Measurements from ENCODE around the gene CCNI2.

Gene CCNI2

DNA sequence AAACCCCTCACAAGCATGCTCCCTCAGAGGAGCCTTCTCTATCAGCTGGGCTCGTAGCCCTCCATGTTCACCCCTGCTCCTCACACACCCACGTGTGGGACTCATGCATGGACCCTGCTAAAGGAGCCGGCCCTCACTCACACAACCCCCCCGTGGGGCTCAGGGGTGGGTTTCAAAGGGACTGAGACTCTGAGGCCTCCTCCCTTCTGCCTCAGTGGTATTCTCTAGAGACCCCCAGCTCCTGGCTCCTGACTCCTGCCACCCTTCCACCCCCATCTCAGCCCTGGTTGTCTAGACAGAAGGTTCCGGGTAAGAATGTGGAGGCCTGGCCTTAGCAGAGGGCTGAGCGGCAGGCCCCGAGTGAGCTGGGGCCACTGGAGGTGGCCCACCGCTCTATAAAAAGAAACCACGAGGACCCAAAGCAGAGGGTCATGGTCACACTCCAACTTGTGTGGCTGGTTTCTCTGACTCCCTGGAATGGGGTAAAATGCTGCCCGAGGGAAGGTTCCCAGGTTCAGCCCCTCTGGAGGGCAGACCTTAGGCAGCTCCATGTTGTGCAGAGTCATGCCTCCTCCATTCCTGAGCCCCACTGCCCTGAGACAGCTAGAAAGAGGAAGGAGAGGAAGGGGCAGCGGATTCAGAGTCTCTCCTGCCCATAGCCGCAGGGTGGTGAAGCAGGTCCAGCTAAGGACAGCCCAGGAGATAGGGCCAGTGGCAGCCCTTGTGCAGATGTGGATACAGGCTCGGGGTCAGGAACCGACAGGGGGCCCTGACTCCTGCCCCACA lies 19.0 kb downstream of the CCNI2 start:
- DNase-seq: no peak

DNA sequence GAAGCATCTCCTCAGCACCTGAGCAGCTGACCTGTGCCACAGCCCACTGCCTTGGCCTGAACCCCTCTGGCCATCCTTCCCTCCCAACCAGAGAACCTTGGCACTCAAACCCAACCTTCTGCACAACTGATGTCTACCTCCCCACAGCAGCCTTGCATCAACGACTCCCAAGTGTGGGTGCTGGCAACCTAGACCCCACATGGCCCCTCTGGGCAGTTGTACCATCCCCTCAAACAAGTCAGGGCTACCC lies 19.5 kb downstream of the CCNI2 start:
- no peak for DNase-seq

DNA sequence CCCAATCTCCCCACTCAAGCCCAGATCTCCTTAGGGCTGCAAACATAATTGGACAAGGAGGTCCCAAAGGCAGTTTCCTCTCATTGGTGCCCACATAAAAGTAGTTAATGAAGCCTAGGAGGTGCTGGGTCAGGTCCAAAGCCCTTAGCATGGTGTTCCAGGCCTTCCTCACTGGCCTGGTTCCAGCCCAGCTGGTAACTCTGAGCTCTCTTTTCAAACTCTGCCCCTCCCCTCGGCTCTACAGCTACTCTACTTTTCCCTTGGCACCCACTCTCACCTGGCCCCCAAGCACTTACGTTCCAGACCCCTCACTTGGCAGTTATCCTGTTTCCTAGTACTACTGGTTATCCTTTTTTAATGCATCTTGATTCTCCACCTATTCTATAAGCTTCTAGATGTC lies 19.9 kb downstream of the CCNI2 start:
- DNase-seq: no peak

DNA sequence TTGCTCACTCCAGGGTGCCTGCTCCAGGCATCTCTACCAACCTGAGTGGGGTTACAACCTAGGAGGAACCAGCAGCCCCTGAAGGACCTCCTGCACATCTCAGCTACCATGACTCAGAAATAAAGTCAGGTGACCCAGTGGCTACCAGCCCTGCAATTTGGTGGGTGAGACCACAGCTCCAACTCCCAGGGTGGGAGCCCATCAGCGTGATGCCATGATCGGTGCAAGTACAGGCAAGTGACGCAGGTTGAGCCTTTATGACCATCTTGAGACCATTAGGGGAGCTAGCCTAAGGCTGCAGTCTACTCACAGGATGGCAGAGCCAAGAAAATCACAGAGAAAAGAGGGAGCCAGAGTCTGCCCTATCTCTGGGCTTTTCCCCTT lies 21.3 kb downstream of the CCNI2 start:
- DNase-seq: no peak

DNA sequence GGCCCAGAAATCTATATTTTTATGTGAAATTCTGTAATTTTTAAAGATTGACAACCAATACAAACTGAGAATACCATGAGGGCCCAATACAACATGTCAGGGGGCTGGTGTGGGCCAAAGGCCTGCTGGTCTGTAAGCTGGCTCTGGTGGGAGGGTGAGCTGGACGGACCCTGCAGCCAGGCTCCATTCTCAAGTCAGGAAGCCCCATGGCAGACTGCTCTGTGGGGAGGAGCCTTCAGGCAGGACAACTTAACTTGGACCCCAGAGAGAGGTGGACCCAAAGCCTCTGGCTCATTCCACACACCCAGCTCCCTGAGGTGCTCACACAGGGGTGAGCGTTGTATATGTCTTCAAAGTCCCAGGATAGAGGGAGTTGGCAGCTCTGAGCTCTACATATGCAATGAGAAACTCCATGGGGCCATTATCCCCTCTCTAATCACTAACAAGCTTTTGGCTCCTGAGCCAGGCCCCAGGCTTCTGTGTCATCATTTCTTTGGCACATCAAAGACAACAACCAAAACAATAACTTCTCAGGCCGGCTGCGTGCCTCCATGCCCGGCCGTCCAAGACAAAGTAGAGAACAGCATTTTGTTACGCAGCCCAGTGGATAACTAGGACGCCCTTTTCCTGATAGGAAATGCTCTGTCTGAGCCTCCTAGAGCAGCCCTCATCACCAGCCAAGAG lies 23.4 kb downstream of the CCNI2 start:
- no peak for DNase-seq

DNA sequence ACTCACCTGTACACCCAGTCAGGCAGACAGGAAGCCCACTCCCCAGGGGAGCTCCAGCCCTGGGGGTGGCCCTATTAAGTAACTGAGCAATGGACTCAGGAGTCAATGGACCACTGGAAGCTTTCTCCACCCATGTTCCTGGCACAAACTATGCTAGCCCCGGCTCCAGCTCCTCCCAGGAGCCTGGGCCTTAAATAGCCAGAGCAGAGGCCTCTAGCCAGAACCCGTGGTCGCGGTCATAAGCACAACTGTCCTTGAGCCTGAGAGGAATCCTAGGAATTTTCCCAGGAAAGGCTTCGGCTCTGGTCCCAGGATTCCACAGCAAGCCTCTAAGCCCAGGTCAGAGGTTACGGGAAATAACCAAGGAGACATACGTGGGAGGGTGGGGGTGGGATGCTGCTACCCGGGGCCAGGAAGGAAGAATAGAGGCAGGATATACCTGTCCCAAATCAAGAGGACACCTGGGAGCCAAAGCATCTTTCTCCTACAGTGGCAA lies 24.3 kb downstream of the CCNI2 start:
- DNase-seq: no peak

DNA sequence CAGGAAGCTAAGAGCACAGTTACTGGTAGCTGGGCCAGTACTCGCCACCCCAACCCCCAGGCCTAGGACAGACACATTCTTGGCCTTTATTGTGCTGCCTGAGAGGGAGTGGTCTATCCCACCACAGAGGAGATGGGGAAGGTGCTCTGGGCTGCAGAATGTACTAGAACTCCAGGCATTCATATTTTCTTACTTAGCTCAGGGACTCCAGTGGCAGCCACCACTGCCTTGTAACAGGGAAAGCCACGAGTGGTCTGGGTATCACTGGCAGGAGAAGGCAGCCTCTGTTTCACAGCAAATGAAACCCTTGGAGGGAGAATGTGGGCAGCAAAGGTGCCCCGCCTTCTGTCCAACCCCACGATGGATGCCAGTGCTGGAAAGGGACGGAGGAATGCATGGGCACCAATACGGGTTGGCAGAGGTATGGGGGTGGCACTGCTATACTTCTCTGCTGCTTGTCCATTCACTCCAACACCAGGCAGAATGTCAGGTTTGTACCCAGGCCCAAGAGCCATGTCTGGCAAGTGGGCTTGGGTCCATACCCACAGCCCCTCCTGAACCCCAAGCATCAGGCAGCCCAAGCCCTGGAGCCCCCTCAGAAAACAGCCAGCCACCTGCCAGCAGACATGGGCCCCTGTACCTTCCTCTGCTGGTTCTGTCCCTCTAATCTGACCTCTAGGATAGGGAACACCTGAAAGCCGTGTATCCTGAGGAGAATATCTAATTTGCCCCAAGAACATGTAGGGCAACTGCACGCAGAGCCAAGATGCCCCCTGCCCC lies 25.3 kb downstream of the CCNI2 start:
- no peak for DNase-seq

DNA sequence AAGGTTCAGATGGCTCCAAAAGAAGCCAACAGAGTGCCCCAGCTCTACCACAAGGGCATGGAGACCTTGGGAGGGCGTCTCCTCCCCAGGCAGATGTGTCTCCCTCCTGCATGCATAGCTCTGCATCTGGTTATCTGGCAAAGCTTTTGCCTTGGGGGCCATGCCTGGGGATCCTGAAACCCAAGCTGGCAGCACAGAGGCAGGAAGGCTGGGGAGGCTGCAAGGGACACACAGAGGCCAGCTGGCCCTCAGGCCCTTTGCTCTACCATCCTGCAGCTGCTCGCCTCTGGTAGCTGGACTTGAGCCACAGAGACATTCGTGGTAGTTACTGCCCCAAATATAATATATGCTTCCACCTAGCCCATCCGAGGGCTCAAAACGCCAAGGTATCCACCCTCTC lies 25.9 kb downstream of the CCNI2 start:
- no peak for DNase-seq

DNA sequence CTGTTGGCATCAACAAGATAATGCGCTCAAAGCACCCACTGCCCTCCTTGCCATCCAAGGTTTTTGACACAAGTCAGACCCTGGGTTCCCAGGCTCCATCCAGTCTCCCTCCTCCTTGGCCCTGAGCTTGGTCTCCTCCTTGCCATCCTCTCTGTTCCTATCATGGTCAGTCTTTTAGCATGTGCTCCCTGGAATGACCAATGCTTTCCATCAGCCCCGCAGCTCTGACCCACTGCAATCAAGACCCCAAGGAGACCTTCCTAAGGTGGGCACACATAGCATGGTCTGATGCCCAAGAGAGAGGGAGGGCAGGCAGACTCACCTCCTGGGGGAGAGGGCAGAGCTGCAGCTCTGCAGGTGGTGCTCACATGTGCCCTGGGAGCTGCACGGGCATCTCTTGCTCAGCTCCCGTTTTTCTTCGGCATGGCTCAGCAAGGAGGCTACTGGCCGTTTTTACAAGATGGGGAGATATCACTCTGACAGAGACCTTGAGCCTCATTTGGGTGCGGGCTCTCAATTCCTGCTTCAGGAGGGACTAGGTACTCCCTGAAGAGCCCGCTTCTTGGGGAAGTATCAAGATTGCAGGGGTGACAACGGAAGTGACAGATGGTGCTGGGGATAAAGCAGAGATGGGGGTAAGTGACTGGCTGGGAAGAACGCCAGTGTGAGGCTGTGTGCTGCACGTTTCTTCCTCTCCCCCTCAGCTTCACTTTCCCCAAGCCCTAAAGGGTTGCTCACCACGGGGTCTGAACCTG lies 26.6 kb downstream of the CCNI2 start:
- DNase-seq: no peak

DNA sequence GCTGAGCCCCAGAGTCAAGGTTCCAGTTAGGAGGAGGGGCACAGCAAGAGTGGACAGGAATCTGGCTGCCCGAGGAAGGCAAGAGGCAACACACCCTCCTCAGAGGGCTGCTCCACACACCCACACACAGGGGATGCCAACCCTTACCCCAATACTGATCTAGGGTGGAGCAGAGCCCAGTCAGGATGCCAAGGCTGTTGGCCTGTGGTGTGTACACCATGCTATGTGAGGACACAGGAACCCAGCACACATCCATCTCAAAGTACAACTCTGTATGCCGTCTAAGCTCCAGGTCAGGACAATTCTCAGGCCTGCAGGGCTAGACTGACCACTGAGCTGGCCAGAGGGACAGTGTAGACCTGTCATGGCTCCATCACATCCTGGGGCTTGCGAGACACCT lies 27.2 kb downstream of the CCNI2 start:
- DNase-seq: no peak

DNA sequence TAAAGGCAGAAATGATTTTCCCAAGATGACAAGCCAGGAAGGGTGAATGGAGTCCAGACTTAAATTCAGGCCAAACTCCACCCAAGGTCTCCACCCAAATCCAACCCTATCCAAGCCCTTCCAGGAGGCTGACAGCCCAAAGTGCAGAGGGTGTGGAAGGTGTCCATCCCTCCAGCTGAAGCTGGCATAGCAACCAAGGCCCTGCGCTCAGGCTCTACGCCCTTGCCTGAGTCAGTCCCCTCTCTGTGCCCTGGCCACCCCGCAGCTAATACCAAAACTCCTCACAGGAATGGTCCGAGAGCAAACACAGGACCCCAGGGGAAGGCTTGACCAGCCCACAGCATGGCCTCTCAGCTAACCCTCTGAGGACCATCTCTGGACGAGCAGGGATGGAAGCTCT lies 27.7 kb downstream of the CCNI2 start:
- DNase-seq: no peak

DNA sequence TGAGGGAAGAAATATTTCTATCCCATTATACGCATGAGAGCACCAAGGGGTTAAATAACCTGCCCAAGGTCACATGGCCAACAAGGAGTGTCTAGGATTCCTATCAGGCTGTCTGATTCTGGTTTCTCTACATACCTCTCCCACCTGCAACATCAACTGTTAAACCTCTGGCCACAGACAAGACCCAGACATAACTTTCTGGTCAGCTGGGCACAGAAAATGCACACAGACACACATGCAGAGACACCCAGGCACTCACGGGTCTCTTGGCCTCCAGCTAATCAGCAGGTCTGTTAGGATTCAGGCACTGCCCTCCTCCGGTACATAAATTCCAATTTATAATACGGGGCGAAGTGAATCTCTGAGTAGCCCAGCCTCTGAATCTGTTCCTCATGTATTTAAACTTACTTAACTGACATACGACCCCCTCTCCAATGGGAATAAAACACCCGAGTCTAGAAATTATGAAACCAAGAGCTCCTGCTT lies 28.3 kb downstream of the CCNI2 start:
- DNase-seq: no peak

DNA sequence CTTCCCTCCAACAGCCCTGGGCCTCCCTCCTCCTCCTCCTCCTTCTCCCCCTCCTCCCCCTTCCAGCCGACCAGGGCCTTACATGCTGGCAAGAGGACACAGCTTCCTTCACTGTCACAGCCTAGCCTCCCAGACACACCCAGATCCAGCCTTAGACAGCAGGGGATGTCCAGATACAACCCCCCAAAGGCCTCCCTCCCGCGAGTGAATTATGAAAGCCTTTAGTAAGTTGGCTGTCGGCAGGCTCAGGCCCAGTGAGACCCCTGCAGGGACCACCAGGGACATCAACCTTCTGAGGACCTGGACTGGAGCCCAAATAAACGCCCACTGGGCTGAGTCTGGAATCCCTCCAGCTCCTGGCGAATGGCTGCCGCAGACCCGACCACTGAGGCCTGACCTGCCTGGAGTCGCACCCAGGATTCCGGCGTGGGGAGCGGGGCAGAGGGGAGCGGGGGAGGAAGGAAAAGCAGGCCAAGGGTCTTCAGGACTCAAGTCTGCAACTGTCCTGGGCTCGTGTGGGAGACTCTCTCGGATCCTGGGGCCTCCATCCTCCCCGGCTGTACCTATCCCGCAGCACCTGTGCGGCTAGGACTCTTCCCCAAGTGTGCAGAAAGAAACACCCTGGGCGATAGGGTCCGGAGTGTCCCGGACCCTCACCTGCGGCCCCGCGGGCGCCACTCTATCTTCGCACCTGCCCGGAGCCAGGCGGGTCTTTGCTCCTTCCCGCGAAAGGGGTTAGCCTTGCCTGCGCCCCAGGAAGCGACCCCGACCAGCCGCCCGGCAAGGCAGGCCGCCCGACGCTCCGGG lies 29.1 kb downstream of the CCNI2 start:
- DNase-seq: no peak

DNA sequence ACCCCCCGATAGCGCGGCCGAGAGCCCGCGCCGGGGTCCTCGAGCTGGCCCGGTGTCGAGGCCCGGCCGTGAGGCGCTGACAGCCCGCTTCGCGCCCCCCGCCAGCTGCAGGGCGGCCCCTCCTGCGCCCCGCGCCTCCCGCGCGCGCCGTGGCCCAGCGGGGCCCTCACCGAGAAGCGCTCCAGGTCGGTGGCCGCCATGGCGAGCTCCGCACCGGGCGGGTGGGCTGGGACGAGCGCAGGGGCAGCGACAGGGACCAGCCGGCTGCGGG lies 29.6 kb downstream of the CCNI2 start:
- no peak for DNase-seq

DNA sequence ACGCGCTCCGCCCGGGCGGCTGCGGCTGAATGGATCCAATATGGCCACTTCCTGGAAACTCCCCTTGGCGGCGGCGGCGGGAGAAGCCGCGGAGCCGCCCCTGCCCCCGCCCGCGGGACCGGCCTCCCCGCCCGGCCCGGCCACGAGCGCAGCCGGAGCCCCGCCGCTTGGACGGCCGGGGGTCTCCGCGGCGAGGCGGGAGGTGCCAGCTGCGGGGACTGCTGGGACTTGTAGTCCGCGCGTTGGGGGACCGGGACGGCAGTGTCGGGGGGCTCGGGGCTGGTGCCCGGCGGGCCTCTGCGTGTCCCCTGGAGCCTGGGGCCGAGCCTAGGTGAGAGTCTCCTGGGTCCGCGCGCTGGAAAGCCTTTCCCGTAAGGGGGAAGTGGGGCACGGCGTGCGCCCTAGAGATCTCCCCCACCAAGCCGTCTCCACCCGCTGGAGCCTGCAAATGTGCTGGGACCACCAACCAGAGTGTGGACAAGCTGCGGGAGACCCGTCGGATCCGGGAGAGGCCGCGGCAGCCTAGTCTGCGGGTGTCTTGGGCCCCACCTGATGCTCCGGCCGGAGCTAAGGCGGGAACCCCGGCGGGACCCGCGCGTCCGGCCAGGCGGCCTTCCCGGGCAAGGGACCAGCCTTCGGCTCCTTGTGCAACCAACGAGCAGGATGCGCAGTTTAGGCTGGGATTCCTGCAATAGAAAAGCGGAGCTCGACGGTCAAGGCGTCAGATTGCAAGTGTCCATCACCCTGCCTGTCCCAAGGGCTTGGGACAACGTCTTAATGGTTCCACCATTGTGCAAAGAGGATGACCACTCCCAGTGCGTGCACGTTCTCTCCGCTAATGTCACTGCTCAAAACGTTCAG lies 30.2 kb downstream of the CCNI2 start, which contains the start of gene SEPTIN8:
Gene SEPTIN8, minus strand, starts transcription at position 31 of the 861 bp plus-strand sequence. CDS start 102 bp downstream, outside the sequence.
- DNase-seq: peak; percentile 25

DNA sequence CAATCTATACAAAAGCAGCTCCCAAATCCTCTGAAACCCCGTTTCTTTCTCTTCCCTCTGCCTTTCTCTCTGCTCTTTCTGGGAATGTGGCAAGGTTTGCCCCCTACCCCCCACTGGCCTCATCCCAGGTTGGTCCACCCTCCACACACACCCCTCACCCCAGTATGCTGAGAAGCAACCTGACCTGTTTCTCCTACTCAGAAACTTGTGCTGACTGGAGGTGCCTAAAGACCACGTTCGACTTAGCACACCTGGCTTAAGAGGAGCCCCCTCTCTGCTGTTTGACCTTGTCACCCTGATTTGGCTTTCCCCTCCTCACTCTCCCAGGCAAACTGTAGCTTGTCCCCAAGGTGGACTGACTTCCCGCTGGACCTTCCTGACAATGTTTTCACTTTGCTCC lies 30.9 kb downstream of the CCNI2 start:
- no peak for DNase-seq

DNA sequence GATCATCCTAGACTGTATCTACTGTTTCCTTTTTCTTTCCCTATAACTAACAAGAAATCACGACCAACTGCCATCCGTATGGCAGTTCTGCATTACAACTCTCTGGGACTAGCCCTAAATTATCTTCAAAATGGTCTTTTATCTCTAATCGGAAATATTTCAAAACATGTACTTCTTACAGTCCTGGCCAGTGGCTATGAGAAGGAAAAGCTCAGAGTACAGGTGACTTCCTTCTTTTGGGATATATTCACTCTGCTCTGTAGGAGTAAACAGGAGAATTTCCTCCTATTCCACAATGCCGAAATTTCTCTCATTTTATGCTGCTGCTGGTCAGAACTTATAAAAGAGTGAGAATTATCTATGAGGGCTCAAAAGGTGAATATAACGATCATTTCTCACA lies 31.6 kb downstream of the CCNI2 start:
- DNase-seq: no peak

DNA sequence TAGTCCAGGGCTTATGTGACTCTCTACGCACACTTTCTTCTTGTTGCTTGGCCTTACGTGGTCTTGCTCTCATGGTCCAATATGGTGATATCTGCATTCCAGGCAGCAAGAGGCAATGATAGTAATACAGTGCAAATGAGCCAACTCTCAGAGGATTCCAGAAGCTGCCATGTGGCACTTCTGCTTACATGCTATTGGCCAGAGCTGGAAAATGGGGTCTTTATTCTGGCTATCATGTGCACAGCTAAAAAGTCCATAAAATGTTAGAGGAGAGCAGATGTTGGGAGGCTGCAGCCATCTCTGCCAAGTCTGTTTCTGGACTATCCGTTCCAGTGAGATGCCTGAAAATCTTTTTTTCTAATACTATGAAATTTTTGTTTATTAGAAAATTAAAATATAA lies 32.7 kb downstream of the CCNI2 start:
- no peak for DNase-seq

DNA sequence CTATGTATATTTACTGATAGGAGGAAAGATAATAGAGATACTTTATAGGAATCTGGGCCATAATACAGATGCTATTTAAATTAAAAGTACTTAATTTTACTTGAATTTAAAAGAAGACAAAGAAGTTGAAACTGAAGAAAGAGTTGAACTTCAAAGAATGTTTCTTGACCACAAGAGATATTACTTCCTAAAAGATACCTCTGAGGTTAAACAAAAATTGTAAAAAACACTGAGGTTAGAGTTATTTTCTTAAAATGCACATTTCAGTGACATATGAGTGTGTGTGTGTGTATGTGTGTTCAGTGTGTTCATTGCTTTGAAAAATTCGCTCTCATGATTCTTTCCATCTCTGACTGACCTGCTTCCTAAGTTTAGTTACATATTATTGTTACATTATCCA lies 33.4 kb downstream of the CCNI2 start:
- no peak for DNase-seq

DNA sequence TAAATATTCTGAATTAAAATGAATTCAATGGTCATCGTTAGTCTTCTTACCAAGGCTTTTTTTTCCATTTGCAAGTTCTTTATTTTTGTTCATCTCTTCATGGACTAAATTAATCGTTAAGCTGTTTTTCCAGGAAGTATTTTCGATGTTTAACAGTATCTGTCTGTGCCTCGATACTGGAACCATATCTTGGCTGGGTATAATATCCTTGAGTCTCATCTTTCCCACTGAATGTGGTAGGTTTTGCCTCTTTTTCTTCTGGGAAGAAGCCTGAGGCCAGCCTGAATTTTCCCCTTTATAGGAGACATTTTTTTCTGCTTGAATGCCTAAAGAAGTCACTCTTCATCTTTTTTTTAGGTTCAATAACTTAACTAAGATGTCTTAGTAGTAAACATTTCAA lies 33.8 kb downstream of the CCNI2 start:
- no peak for DNase-seq

DNA sequence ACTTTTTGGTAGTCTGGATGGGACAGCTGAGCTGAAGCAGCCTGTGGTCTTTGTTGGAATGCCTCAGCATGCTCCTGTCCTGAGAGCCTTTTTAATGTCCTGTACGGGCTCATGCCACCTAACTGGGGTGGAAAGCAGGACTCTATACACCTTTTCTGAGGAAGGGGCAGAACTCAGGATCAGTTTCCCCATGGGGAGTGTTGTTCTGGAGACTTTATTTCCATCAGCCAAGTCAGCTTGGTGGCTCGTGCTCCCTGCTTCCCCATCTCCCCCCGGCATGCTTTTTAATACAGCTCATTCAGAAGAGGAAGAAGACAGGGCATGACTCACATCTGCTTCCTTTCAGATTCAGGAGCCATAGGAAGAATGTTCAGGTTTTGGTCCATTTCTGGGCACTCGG lies 34.9 kb downstream of the CCNI2 start:
- DNase-seq: no peak
